Activated CD4-positive, alpha-beta T cell treated with anti-CD3 and anti-CD28 coated beads, Interleukin-2, amount 50 U/mL, for 4 hours (primary cell): ENCODE results near the gene TRPV4.
"Not testable (repeated sequence)": the region's sequence is repeated elsewhere in the genome, so short reads cannot be mapped to it uniquely, and the experiment has no call there.

Experiments used
- DNase-seq, 2 experiments: peaks; one replicate each; pipeline ENCODE4 v3.0.0-alpha.2; 2020

Gene TRPV4

GRCh38 chr12:109833307-109834189 is at the start of gene TRPV4:
Gene TRPV4, minus strand, starts transcription at chr12:109833398. Its CDS starts 18,602 bp downstream, at chr12:109814796.
- no peak for DNase-seq

- DNase-seq: no peak
These were observed 48.6 kb upstream of the TRPV4 start for GRCh38 chr12:109881752-109882151.

GRCh38 chr12:109880938-109881337 is 47.7 kb upstream of the TRPV4 start:
- DNase-seq: no peak

- DNase-seq: peak; percentile 79 to 83
These were observed 47.1 kb upstream of the TRPV4 start, which contains the start of gene GLTP for GRCh38 chr12:109880043-109880931. Gene GLTP, minus strand, starts transcription at chr12:109880541. Its CDS starts 167 bp downstream, at chr12:109880374.

- no peak for DNase-seq
These were observed 46.3 kb upstream of the TRPV4 start for GRCh38 chr12:109879351-109880042.

- no peak for DNase-seq
These were observed 45.6 kb upstream of the TRPV4 start for GRCh38 chr12:109878749-109879148.

GRCh38 chr12:109878247-109878625 is 45.0 kb upstream of the TRPV4 start:
- no peak for DNase-seq

GRCh38 chr12:109877504-109878246 is 44.5 kb upstream of the TRPV4 start:
- no peak for DNase-seq

- no peak for DNase-seq
These were observed 43.2 kb upstream of the TRPV4 start for GRCh38 chr12:109876406-109876805.

- DNase-seq: no peak
These were observed 42.5 kb upstream of the TRPV4 start for GRCh38 chr12:109875572-109876131.

GRCh38 chr12:109873653-109874052 is 40.5 kb upstream of the TRPV4 start:
- no peak for DNase-seq

GRCh38 chr12:109871668-109872314 is 38.6 kb upstream of the TRPV4 start:
- no peak for DNase-seq

GRCh38 chr12:109870648-109871047 is 37.5 kb upstream of the TRPV4 start:
- no peak for DNase-seq

- DNase-seq: no peak
These were observed 35.2 kb upstream of the TRPV4 start for GRCh38 chr12:109868182-109869051.

- DNase-seq: no peak
These were observed 31.7 kb upstream of the TRPV4 start for GRCh38 chr12:109864916-109865315.

- no peak for DNase-seq
These were observed 30.9 kb upstream of the TRPV4 start for GRCh38 chr12:109863847-109864712.

- not testable (repeated sequence) for DNase-seq
These were observed 29.3 kb upstream of the TRPV4 start for GRCh38 chr12:109862491-109862890.

GRCh38 chr12:109861689-109862314 is 28.6 kb upstream of the TRPV4 start:
- DNase-seq: no peak

GRCh38 chr12:109860977-109861376 is 27.8 kb upstream of the TRPV4 start:
- DNase-seq: no peak
